Endothelial cell of umbilical vein (primary cell): ENCODE data around the gene ADCY5. TPM values are rescaled to one million over a fixed set of nuclear protein-coding genes. Genes with fewer than 3 reads are reported as not detected.

ENCODE experiments used
- BruUV-seq: library from RNA; stranded (reverse); fragments of 400-500 nt; replicated peaks from 2 replicates; lab custom pipeline; 2021; lab: Mats Ljungman, UMichigan
- CTCF ChIA-PET: fragments of 300-600, 350-600 bp; sonication (Branson Sonifier 250); formaldehyde crosslinking; loops from one replicate; lab custom pipeline; 2021; ENCODE audit warnings: antibody characterized with exemption, inconsistent platforms; lab: Charles Lee
- POLR2A ChIA-PET: fragments of 300-600, 350-600 bp; sonication (Branson Sonifier 250); formaldehyde crosslinking; loops from one replicate; lab custom pipeline; 2021; ENCODE audit warnings: antibody characterized with exemption, inconsistent platforms; lab: Charles Lee
- DNase-seq: peaks from one replicate; pipeline ENCODE4 v3.0.0-alpha.2; 2011; ENCODE audit warnings: low read depth, low spot score
- FAIRE-seq: peaks from 2 replicates; lab custom pipeline; 2011; peaks lifted over from hg19 to GRCh38; lab: Jason Lieb, UNC
- H2AFZ ChIP-seq: 2 replicates; pipeline ENCODE4 v1.6.0; 2012; ENCODE audit warnings: low read depth, low read length, control low read depth, inconsistent platforms
- H3K27ac ChIP-seq: 2 replicates; pipeline ENCODE4 v1.5.1; 2011; ENCODE audit warnings: low read depth, mild to moderate bottlenecking, control low read depth, low read length, moderate library complexity; ENCODE audit not compliant: insufficient read depth
- H3K27me3 ChIP-seq, 2 experiments: 2 replicates each; pipeline versions ENCODE4 v1.6.0 to v1.6.1; 2011; ENCODE audit warnings: low read length in 2 of 2, mixed read lengths in 1 of 2; ENCODE audit not compliant: control insufficient read depth in 2 of 2, insufficient read depth in 2 of 2
- H3K36me3 ChIP-seq, 2 experiments: 2 replicates in 1 of 2; 3 replicates in 1 of 2; pipeline ENCODE4 v1.5.1; 2011; ENCODE audit warnings: low read length in 2 of 2, mild to moderate bottlenecking in 1 of 2, moderate library complexity in 1 of 2; ENCODE audit not compliant: control insufficient read depth in 2 of 2, insufficient read depth in 2 of 2; ENCODE audit errors: extremely low read depth in 1 of 2
- H3K4me1 ChIP-seq: 3 replicates; pipeline ENCODE4 v1.5.1; 2011; ENCODE audit warnings: mild to moderate bottlenecking, low read length; ENCODE audit not compliant: control insufficient read depth, insufficient read depth; ENCODE audit errors: extremely low read depth
- H3K4me2 ChIP-seq: 2 replicates; pipeline ENCODE4 v1.6.1; 2011; ENCODE audit warnings: low read length, control low read depth, mixed read lengths; ENCODE audit not compliant: insufficient read depth
- H3K4me3 ChIP-seq, 3 experiments: fragments of 200-600 bp in 1 of 3; sonication (generic), shearing (Covaris generic) in 1 of 3; replicated peaks in 1 of 3; 2 replicates each; pipeline ENCODE4 v1.5.1; 2011 to 2016; ENCODE audit warnings: control low read depth in 3 of 3, low read length in 3 of 3, mild to moderate bottlenecking in 2 of 3, inconsistent platforms in 1 of 3, low read depth in 1 of 3, moderate library complexity in 1 of 3; ENCODE audit not compliant: insufficient read depth in 1 of 3
- H3K79me2 ChIP-seq: 2 replicates; pipeline ENCODE4 v1.6.0; 2012; ENCODE audit warnings: low read length, inconsistent platforms; ENCODE audit not compliant: control insufficient read depth, insufficient read depth
- H3K9ac ChIP-seq: replicated peaks from 2 replicates; pipeline ENCODE3; 2011; ENCODE audit warnings: low read length, control low read depth; ENCODE audit not compliant: insufficient read depth; ENCODE audit errors: extremely low read depth
- H3K9me1 ChIP-seq: replicated peaks from 3 replicates; pipeline ENCODE4 v1.6.0; 2011; ENCODE audit warnings: mild to moderate bottlenecking, low read length; ENCODE audit not compliant: control insufficient read depth, insufficient read depth; ENCODE audit errors: extremely low read depth
- H3K9me3 ChIP-seq: replicated peaks from 2 replicates; pipeline ENCODE4 v1.5.1; 2012; ENCODE audit warnings: low read length, inconsistent platforms; ENCODE audit not compliant: control insufficient read depth, insufficient read depth
- H4K20me1 ChIP-seq: replicated peaks from 2 replicates; pipeline ENCODE3; 2011; ENCODE audit warnings: mild to moderate bottlenecking, low read length; ENCODE audit not compliant: control insufficient read depth, insufficient read depth; ENCODE audit errors: extremely low read depth
- CTCF ChIP-seq, 2 donors: IDR thresholded peaks; 1 replicate in 1 of 2; 2 replicates in 1 of 2; pipeline ENCODE4 v1.5.1; 2011; ENCODE audit warnings: low read length in 2 of 2, mild to moderate bottlenecking in 2 of 2, moderate library complexity in 2 of 2, control low read depth in 1 of 2, inconsistent platforms in 1 of 2, low read depth in 1 of 2; ENCODE audit not compliant: insufficient read depth in 1 of 2; ENCODE audit errors: extremely low read depth in 1 of 2
- EZH2 ChIP-seq: IDR thresholded peaks from 2 replicates; pipeline ENCODE4 v1.6.1; 2012; ENCODE audit warnings: borderline replicate concordance, low read depth, mild to moderate bottlenecking, moderate library complexity, low read length, inconsistent platforms; ENCODE audit not compliant: severe bottlenecking
- FOS ChIP-seq: IDR thresholded peaks from 2 replicates; pipeline ENCODE4 v1.6.1; 2011; ENCODE audit warnings: mild to moderate bottlenecking, low read length, moderate library complexity, borderline replicate concordance; ENCODE audit not compliant: insufficient read depth
- GATA2 ChIP-seq: IDR thresholded peaks from 2 replicates; pipeline ENCODE4 v1.7.0; 2011; ENCODE audit warnings: low read depth, mild to moderate bottlenecking, moderate library complexity, mixed read lengths, low read length; ENCODE audit not compliant: insufficient read length, insufficient read depth
- JUN ChIP-seq: IDR thresholded peaks from 2 replicates; pipeline ENCODE4 v1.6.1; 2011; ENCODE audit warnings: borderline replicate concordance, low read depth; ENCODE audit not compliant: insufficient read length, insufficient read depth
- MAX ChIP-seq: IDR thresholded peaks from 2 replicates; pipeline ENCODE4 v1.6.1; 2011; ENCODE audit not compliant: insufficient read depth, insufficient read length
- MYC ChIP-seq: IDR thresholded peaks from one replicate; pipeline ENCODE4 v1.6.1; 2011; ENCODE audit warnings: mild to moderate bottlenecking, low read depth, low read length
- POLR2A ChIP-seq: IDR thresholded peaks from 2 replicates; pipeline ENCODE4 v1.6.1; 2012; ENCODE audit warnings: low read depth, mild to moderate bottlenecking, control low read depth, low read length
- POLR2AphosphoS5 ChIP-seq: IDR thresholded peaks from 2 replicates; pipeline ENCODE4 v1.6.1; 2012; ENCODE audit warnings: low read depth, mild to moderate bottlenecking, control low read depth, low read length, moderate library complexity; ENCODE audit not compliant: insufficient read depth
- dilution Hi-C: fragments of 300-500 bp; cut with MboI; formaldehyde crosslinking; loops from one replicate; pipeline ENCODE4 v1.15.0; 2019; ENCODE audit warnings: low sequenced_read_pairs; ENCODE audit not compliant: extremely low pct_ligation_motif_present
- intact Hi-C: fragments of 100-400 bp; cut with micrococcal nuclease; formaldehyde crosslinking; loops from one replicate; pipeline ENCODE4 v1.10.0; 2022
- polyA plus RNA-seq, 4 experiments: library from polyadenylated mRNA; depleted of rRNA in 3 of 4; stranded (reverse) in 3 of 4; unstranded in 1 of 4; fragments of >200 nt; gene quantifications; 2 replicates each; pipeline versions ENCODE4 v1.2.1 to v1.2.3, GENCODE V29; 2011 to 2012; ENCODE audit warnings: missing spikeins in 1 of 4
- total RNA-seq: library from RNA; stranded (reverse); gene quantifications from 2 replicates; pipeline ENCODE4 v1.2.3, GENCODE V29; 2021

Gene ADCY5
- total and polyA plus RNA-seq, 2 donors (not counting 3 experiments of a cell fraction or from before 2014, with no cell fraction given): 0.01 TPM; not detected in 1

GRCh38 chr3:123313889-123314288 lies 135.0 kb downstream of the ADCY5 start:
- FAIRE-seq (no peak), DNase-seq (no peak)
- no peaks in the 10 kb centered on the region for H4K20me1 ChIP-seq
- H3K79me2 ChIP-seq: no peaks in the 10 kb centered on the region
- no peak overlapping the region for H3K4me3 ChIP-seq
- no peaks in the 10 kb centered on the region for H3K4me1 ChIP-seq
- H3K36me3 ChIP-seq: no peaks in the 10 kb centered on the region
- no peaks in the 10 kb centered on the region for H3K9me1 ChIP-seq
- dilution Hi-C loops (no loop called here), intact Hi-C loops (no loop called here)
- TF ChIP-seq MAX (no peak), CTCF (IDR thresholded peaks at IDR 0.05; ENCODE audit: extremely low read depth in 1 of 2, insufficient read depth in 1 of 2, low read depth in 1 of 2, low read length in 2 of 2) (no peak), JUN (no peak), GATA2 (no peak), MYC (no peak), POLR2A (no peak), EZH2 (no peak), POLR2AphosphoS5 (no peak), FOS (no peak)
- no TSS peak for BruUV-seq
- no peak overlapping the region for H3K9ac ChIP-seq
- POLR2A ChIA-PET: no interaction called here
- no peak overlapping the region for H3K4me2 ChIP-seq
- H2AFZ ChIP-seq: no peak overlapping the region
- H3K9me3 ChIP-seq: no peaks in the 10 kb centered on the region
- peaks cover 0 to 8% of the 10 kb centered on the region in 2 experiments for H3K27me3 ChIP-seq
- no peak overlapping the region for H3K27ac ChIP-seq
- CTCF ChIA-PET: interaction anchor here (1.3 kb wide), 1 partner anchor 15 kb away, joined by 4 read pairs; no protein-coding TSS in a partner anchor
